KOPT-K1 (cell line): ENCODE data around the gene SV2C.
A peak's percentile ranks its signal among the peaks of the same experiment; 100 is the strongest.

Source experiments
- H3K27ac ChIP-seq: fragments of 200-600 bp; sonication (generic); 2 replicates; pipeline ENCODE4 v1.5.1; 2016; ENCODE audit warnings: antibody characterized with exemption, mild to moderate bottlenecking, low read depth, low read length; ENCODE audit not compliant: poor library complexity, severe bottlenecking
- H3K36me3 ChIP-seq: fragments of 200-600 bp; sonication (generic); 2 replicates; pipeline ENCODE4 v1.5.1; 2017; ENCODE audit warnings: antibody characterized with exemption, mild to moderate bottlenecking, low read length, moderate library complexity; ENCODE audit not compliant: insufficient read depth
- H3K9me3 ChIP-seq: fragments of 200-600 bp; sonication (generic); 2 replicates; pipeline ENCODE4 v1.5.1; 2017; ENCODE audit warnings: antibody characterized with exemption, low read length, mild to moderate bottlenecking; ENCODE audit not compliant: insufficient read depth, poor library complexity, severe bottlenecking

SV2C gene

GRCh38 chr5:76165711-76166374 lies 82.7 kb downstream of the SV2C start:
- H3K27ac ChIP-seq, result no peak overlapping the region
- no peaks in the 10 kb centered on the region for H3K36me3 ChIP-seq
- no peaks in the 10 kb centered on the region for H3K9me3 ChIP-seq

GRCh38 chr5:76166886-76167576 lies 83.8 kb downstream of the SV2C start:
- Histone ChIP-seq H3K27ac (no peak overlapping the region), H3K9me3 (no peaks in the 10 kb centered on the region), H3K36me3 (no peaks in the 10 kb centered on the region)

GRCh38 chr5:76169146-76169905 lies 86.1 kb downstream of the SV2C start:
- H3K36me3 ChIP-seq, result no peaks in the 10 kb centered on the region
- H3K9me3 ChIP-seq, result no peaks in the 10 kb centered on the region
- H3K27ac ChIP-seq, result no peak overlapping the region

- Histone ChIP-seq H3K36me3 (no peaks in the 10 kb centered on the region), H3K27ac (no peak overlapping the region), H3K9me3 (no peaks in the 10 kb centered on the region)
These were observed 90.9 kb downstream of the SV2C start for GRCh38 chr5:76174101-76174500.

GRCh38 chr5:76175051-76175666 lies 92.0 kb downstream of the SV2C start:
- Histone ChIP-seq H3K36me3 (no peaks in the 10 kb centered on the region), H3K27ac (peak overlapping the region; percentile 52), H3K9me3 (no peaks in the 10 kb centered on the region)

GRCh38 chr5:76175821-76176403 lies 92.7 kb downstream of the SV2C start:
- Histone ChIP-seq H3K9me3 (no peaks in the 10 kb centered on the region), H3K36me3 (no peaks in the 10 kb centered on the region), H3K27ac (peak overlapping the region; percentile 52)

- no peak overlapping the region for H3K27ac ChIP-seq
- H3K36me3 ChIP-seq, result no peaks in the 10 kb centered on the region
- no peaks in the 10 kb centered on the region for H3K9me3 ChIP-seq
These were observed 94.8 kb downstream of the SV2C start for GRCh38 chr5:76177978-76178377.

GRCh38 chr5:76178913-76179312 lies 95.7 kb downstream of the SV2C start:
- Histone ChIP-seq H3K36me3 (no peaks in the 10 kb centered on the region), H3K27ac (no peak overlapping the region), H3K9me3 (no peaks in the 10 kb centered on the region)

- no peaks in the 10 kb centered on the region for H3K36me3 ChIP-seq
- no peak overlapping the region for H3K27ac ChIP-seq
- H3K9me3 ChIP-seq, result peaks cover 8% of the 10 kb centered on the region
These were observed 97.9 kb downstream of the SV2C start for GRCh38 chr5:76180814-76181805.

- peaks cover 10% of the 10 kb centered on the region for H3K9me3 ChIP-seq
- no peak overlapping the region for H3K27ac ChIP-seq
- no peaks in the 10 kb centered on the region for H3K36me3 ChIP-seq
These were observed 104.2 kb downstream of the SV2C start for GRCh38 chr5:76187386-76187785.

GRCh38 chr5:76190356-76190755 lies 107.2 kb downstream of the SV2C start:
- Histone ChIP-seq H3K36me3 (no peaks in the 10 kb centered on the region), H3K27ac (no peak overlapping the region)

GRCh38 chr5:76192837-76193236 lies 109.7 kb downstream of the SV2C start:
- no peaks in the 10 kb centered on the region for H3K36me3 ChIP-seq
- no peak overlapping the region for H3K27ac ChIP-seq
- no peaks in the 10 kb centered on the region for H3K9me3 ChIP-seq

More at GRCh38 chr5:76190356-76190755, 107.2 kb downstream of the SV2C start:
- peaks cover 6% of the 10 kb centered on the region for H3K9me3 ChIP-seq

- H3K9me3 ChIP-seq, result no peaks in the 10 kb centered on the region
- H3K27ac ChIP-seq, result no peak overlapping the region
- H3K36me3 ChIP-seq, result no peaks in the 10 kb centered on the region
These were observed 110.5 kb downstream of the SV2C start for GRCh38 chr5:76193635-76194034.

GRCh38 chr5:76194340-76194739 lies 111.2 kb downstream of the SV2C start:
- H3K9me3 ChIP-seq, result no peaks in the 10 kb centered on the region
- H3K36me3 ChIP-seq, result no peaks in the 10 kb centered on the region
- H3K27ac ChIP-seq, result no peak overlapping the region
